ENCODE data around the gene PPTC7.

DNA sequence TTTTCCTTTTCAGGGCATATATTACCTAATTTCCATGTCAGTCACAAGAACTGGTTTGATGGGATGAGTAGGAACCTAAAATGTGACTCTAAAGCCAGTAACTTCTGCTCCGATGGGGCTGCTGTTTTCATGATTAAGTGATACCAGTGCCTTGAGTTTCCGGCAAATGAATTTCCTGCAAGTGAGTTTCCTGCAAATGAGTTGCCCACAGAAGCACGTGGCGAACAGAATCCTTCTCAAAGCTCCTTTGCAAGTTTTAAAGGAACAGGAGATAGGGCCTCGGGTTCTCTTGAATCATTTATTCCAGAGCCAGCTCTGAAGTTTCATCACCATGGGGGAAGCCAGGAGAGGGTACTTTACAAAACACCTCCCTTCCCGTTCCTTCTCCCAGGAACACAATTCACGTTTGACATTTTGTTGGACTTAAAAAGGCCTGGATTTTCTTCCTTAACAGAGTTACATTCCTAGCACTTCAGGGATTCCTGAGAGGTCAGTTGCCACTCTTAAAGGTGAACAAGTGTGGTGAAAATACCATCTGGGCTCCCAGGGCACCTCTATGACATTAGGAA is 2.2 kb upstream of the PPTC7 start:
- TF ChIP-seq, protein P1, sequence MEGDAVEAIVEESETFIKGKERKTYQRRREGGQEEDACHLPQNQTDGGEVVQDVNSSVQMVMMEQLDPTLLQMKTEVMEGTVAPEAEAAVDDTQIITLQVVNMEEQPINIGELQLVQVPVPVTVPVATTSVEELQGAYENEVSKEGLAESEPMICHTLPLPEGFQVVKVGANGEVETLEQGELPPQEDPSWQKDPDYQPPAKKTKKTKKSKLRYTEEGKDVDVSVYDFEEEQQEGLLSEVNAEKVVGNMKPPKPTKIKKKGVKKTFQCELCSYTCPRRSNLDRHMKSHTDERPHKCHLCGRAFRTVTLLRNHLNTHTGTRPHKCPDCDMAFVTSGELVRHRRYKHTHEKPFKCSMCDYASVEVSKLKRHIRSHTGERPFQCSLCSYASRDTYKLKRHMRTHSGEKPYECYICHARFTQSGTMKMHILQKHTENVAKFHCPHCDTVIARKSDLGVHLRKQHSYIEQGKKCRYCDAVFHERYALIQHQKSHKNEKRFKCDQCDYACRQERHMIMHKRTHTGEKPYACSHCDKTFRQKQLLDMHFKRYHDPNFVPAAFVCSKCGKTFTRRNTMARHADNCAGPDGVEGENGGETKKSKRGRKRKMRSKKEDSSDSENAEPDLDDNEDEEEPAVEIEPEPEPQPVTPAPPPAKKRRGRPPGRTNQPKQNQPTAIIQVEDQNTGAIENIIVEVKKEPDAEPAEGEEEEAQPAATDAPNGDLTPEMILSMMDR (conservative IDR thresholded peaks at IDR 0.05): no peak
- no peak for TF ChIP-seq EZH2 (IDR thresholded peaks at IDR 0.05; ENCODE audit: low read depth)
